Epithelial cell of esophagus (primary cell): Measurements from ENCODE around the gene MAP6D1.

Experiments
- DNase-seq: peaks from one replicate; pipeline ENCODE4 v3.0.0; 2010; ENCODE audit warnings: low read depth
- H3K4me3 ChIP-seq: 2 replicates; pipeline ENCODE4 v1.5.1; 2011; ENCODE audit warnings: mild to moderate bottlenecking, low read length, control low read depth
- TF ChIP-seq, protein P1 (sequence below): IDR thresholded peaks from 2 replicates; pipeline ENCODE4 v1.5.1; 2011; ENCODE audit warnings: low read depth, mild to moderate bottlenecking, low read length, control low read depth, inconsistent platforms; ENCODE audit not compliant: insufficient read depth; ENCODE audit errors: missing control alignments

The MAP6D1 gene

DNA sequence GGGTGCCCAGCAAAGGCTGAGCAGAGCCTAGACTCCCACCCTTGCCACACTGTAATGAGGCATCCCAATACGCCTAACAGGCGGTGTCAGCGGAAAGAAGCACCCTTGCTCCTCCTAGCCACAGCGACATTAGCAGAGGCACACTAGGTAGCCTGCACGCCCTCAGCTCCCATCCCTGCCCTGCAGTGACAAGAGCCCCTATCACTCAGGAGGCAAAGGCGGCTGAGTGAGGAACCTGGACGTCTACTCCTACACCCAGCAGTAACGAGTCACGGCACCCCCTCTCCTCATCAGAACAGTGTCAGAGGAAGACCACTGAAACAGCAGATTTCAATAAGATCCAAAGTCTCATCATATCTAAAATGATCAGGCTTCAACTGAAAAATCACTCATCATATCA is 12.0 kb upstream of the MAP6D1 start:
- TF ChIP-seq, protein P1, sequence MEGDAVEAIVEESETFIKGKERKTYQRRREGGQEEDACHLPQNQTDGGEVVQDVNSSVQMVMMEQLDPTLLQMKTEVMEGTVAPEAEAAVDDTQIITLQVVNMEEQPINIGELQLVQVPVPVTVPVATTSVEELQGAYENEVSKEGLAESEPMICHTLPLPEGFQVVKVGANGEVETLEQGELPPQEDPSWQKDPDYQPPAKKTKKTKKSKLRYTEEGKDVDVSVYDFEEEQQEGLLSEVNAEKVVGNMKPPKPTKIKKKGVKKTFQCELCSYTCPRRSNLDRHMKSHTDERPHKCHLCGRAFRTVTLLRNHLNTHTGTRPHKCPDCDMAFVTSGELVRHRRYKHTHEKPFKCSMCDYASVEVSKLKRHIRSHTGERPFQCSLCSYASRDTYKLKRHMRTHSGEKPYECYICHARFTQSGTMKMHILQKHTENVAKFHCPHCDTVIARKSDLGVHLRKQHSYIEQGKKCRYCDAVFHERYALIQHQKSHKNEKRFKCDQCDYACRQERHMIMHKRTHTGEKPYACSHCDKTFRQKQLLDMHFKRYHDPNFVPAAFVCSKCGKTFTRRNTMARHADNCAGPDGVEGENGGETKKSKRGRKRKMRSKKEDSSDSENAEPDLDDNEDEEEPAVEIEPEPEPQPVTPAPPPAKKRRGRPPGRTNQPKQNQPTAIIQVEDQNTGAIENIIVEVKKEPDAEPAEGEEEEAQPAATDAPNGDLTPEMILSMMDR = no peak
- no peak overlapping the region for H3K4me3 ChIP-seq
- DNase-seq = no peak

DNA sequence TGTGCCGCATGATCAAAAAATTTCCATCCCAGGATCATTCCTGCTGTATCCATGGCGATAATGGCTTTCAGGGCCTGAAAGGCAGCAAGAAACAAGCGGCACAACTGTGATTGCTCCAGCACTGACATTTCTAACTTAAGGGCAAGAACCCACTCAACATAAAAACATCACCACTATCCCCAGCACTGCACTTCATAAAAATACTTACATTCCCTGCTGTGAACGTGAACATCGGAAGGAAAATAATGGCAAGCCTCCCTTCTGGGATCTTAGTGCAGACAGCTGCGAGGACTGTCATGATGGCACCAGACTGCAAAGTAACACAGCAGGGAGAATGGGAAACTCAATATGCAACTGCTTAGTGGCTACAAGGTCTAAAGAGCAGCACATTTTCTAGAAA is 8.1 kb upstream of the MAP6D1 start:
- no peak overlapping the region for H3K4me3 ChIP-seq
- TF ChIP-seq, protein P1 = no peak
- no peak for DNase-seq

DNA sequence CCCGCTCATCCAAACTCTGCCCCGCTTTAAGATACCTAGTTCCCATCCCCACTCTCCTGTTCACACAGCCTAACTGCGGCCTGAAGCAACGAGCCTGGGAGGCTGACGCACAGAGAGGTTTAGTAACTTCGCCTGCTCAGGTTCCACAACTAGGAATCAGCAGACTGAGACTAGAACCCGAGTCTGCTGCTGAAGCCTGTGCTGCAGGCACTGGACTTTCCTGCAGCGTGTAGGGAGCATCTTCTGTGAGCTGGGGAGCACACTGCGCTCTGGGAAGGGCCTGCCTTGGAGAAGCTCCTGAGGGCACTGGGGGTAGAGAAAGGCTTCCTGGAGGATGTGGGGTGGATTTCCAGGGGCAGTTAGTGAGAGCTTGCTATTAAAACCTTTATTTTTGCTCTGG is 4.8 kb upstream of the MAP6D1 start:
- TF ChIP-seq, protein P1 = no peak
- H3K4me3 ChIP-seq = no peak overlapping the region
- no peak for DNase-seq

DNA sequence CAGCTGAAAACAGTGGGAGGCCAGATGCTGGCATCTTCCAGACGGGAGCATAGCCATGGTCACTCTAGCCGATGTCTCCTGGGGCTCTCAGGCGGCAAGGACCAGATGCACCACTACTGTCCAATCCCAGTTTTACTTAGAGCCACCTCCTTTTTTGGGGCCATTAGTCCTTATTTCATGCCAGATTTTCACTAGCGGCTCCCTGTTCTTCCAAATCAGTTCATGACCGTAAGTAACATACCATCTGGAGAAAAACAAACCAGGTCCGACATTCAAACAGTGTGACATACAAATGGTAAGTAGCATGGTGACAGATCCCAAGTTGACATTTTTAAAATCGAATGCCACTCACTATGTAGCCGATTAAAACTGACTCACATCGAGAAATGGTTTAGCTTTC is 4.1 kb upstream of the MAP6D1 start:
- H3K4me3 ChIP-seq = no peak overlapping the region
- TF ChIP-seq, protein P1 = no peak
- DNase-seq = no peak

DNA sequence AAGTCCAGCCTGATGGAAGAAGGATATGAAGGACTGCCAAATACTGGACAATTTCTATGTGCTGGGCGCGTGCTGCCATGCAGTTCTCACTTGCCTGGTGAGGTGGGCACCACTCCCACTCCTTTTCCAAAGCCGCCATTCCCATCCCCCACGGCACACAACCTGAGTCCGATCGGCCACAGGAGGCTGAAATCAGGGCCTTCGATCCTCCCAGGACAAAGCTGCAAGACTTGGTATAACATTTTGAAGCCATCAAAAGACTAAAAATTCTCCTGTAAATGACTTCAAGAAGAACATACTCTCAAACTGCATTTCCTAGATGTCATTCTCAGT is 3.1 kb upstream of the MAP6D1 start:
- TF ChIP-seq, protein P1 = no peak
- DNase-seq = no peak
- H3K4me3 ChIP-seq = no peak overlapping the region

DNA sequence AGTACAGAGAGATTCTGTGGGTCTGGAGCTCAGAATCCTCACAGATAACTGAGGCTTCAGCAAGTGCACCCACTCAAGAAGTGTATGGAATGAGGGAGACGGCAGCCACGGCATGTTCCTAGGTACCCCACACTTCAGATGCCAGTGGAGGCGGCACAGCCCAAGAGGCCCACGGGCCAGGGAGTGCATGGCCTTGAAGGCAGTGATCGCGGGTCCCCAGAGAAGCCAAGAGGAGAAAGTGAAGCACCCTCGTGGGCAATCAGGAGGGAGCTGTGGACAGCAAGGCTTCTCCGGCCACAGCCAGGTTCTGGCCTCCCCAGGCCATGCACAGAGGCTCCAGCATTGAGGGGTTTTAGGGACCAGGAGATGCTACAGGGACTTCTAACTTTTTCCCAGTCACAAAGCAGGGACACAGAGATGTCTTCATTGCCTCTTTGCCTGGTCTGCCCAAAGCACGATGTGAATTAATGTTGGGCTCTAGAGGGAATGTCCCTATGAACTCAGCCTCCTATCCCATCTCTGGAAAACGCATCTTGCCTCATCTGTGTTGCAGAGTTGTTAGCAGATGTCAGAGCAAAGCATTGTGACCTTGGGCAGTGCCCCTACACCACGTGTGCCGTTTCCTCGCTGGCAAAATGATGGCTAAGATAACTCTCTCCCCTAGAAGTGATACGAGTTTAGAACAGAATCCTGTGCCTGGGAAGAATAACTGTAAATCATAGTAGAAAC is 2.6 kb upstream of the MAP6D1 start:
- no peak for DNase-seq
- no peak overlapping the region for H3K4me3 ChIP-seq
- TF ChIP-seq, protein P1 = no peak
